DMS153 treated with DMSO at 0.1 percent for 48 hours (cell line): ENCODE results near the gene SLC43A3.

Experiments used
- DNase-seq: peaks from one replicate; lab custom pipeline; 2025; ENCODE audit not compliant: unreplicated experiment; lab: John Stamatoyannopoulos, UW

Gene SLC43A3

DNA sequence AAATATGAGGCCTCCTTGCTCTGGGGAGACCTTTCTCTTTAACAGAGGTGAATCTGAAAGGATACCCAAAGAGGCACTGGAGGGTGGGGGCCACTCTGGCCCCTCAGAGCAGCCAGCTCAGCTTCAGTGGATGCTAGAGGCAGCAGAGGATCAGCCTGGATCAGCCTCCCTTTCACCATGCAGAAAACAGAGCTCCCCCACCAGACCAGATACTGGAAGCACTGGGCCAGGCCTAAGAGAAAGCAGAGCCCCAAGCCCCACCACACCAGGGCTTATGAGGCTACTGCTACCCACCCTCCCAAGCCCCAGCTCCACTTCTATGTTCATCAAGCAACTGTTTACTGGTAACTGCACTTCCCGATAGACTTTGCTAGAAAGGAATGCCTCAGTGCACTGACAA lies 4.0 kb upstream of the SLC43A3 start:
- DNase-seq = no peak

- peak; percentile 31 for DNase-seq
These were observed 3.0 kb upstream of the SLC43A3 start for GRCh38 chr11:57429946-57430345.

DNA sequence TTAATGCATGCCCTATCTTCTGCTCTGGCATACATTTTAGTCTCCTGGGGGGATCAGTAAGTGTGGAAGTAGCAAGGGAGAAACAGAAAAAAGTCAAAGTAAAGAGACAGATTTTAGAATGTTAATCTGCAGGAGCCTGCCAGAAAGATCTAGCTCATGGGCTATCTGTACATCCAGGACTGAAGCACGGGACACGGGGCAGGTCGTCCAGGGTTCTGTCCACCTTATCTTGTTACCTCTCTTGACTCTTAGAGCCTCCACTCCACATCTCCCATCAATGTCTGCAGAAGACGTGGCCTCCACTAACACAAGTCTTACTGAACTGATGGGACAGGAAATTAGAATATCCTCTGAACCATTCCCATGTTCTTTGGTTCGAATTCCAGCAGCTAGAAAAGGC lies 1.7 kb upstream of the SLC43A3 start:
- no peak for DNase-seq

DNA sequence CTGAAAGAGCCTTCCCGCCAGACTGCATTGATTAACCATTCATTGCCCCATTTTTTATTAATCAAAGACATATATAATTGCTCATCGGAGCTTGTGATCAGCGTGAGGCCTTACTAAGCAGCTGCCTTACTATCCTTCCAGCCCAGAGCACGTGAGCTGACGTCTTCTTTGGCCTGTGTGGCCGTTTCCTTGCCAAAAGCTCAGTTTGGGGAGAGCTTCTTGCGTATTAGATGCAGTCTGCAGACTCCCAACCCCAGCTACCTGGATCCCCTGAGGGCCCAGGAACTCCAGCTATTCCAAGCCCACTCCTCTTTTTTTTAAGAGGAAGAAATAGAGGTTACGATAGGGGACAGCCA lies 784 bp upstream of the SLC43A3 start:
- no peak for DNase-seq

GRCh38 chr11:57426439-57426928 lies 437 bp downstream of the SLC43A3 start:
- peak; percentile 34 for DNase-seq

DNA sequence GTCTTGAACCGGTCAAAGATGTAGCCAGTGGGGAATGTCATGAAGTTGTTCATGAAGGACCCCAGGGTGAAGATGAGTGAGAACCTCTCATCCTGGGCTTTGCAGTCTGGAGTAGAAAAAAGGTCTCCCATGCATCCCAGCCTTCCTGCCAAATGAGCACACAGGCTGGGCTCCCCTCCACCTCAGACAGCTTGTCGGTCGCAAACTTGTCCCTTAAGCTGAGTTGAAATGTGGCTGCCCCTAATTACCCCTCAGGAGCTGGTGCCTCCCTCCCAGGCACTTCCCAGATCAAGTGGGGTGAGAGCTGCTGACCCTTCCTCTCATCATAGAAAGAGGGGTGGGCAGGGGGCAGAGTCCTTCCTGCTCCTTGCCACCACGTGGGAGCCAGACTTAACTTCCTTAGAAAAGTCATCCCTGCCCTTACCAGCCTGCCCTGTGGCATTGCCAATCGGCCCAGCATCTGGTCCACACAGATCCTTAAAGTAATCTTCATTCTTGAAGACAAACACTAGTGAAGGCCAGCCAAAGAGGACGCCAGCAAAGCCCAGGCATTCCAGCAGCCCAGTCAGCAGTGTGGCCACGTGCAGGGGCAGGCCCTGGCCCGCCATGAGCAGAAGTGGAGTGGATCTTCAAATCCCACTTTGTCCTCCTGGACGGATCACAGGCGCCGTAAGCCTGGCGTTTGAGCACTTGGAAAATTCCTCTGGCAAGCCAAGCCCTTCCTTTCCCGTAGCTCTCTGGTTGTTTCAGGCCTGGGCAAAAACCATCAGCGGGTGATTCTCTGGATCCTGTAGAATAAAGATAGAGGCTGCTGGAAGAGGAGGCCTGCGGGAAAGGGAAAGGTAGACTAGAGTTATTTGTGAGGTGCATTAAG lies 1.1 kb downstream of the SLC43A3 start:
- no peak for DNase-seq

DNA sequence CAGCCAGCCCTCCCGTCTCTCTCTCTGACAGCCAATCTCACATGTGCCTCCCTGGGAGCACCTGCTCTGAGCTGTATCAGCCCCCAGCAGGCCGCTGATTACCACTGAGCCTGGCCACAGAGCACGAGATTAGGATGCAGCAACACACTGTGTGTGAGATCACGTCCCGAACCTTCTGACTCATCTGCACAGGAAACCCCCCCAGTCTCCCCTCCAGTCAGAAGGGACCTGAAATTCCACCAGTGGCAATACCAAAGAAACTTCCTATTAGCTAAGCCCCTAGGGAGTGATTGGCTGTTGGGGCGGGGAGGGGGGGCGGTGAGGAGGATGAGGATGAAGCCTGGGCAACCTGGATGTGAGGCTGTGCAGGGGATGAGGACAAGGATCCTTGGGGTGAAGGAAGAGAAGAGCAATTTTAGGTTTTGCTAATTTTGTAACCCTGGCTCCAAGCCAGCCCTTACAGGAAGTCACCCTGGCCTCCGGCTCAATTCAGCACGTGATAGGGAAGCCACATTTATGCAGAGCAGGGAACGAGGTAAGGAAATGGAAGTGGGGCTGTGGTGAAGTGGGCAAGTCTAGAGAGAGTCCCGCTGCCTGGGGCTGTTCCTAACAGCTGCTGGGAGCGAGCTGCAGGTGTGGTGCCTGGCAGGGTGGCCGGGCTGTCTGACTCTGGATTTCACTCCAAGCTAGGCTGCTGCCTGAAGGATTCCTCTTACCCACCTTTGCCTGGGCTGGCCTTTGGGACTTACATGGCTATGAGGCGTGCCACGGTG lies 1.9 kb downstream of the SLC43A3 start:
- peak; percentile 34 for DNase-seq

- no peak for DNase-seq
These were observed 2.7 kb downstream of the SLC43A3 start for GRCh38 chr11:57424137-57424791.

DNA sequence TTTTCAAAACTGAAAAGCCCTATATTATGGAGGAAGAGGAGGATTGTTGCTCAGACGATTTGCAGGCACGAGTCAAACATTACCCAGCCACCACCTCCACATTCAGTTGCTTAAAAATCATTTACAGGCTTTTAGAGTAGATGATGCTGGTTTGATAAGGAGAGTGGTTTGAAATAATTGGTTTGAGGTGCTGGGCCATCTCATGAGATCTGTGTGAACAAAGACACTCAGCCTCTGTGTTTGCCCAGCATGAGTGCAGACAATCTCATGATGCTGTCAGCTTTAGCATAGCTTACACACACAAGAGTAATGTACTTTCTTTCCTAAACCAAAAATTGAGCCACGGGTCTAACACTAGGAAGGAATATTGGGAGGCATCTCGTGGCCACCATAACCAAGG lies 4.3 kb downstream of the SLC43A3 start:
- no peak for DNase-seq

- DNase-seq = no peak
These were observed 5.1 kb downstream of the SLC43A3 start for GRCh38 chr11:57421805-57422204.

GRCh38 chr11:57421066-57421465 lies 5.9 kb downstream of the SLC43A3 start:
- DNase-seq = no peak

DNA sequence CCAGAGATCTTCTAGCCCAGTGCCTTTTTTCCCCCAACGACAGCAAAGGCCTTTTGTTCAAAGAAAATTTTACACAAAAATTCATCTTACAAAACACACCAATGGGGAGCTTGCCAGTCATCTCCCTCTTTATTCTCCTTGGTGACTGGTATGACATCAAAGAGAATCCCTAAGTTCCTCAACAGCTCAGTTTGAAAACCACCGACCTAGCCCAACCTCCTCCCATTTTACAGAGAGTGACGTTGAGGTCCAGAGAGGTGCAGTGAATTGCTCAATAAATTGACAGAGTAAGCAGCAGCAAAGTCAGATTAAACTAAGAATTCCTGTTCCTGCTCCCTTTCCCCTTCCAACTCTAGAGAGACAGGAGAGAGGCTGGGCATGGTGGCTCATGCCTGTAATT lies 7.8 kb downstream of the SLC43A3 start:
- DNase-seq = no peak

- DNase-seq = no peak
These were observed 8.8 kb downstream of the SLC43A3 start for GRCh38 chr11:57418131-57418530.

GRCh38 chr11:57417056-57417455 lies 9.9 kb downstream of the SLC43A3 start:
- no peak for DNase-seq

DNA sequence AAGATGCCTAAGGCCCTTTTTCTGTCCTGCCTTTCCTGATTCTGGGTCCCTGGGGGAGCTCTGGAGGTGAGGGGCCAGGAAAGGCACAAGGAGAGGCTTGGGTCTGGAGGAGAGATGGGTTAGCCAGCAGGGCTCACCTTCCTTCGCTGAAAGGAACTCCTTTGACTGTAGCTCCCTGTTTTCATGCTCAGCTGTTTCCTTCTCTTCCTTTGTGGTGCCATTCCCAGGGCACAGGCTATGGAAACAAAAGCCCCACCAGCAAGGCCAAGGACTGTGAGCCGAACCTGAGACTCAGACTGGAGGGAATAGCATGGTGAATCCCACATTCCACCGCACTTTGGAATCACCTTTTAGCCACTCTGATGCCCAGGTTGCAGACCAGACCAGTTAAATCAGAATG lies 10.5 kb downstream of the SLC43A3 start:
- no peak for DNase-seq

GRCh38 chr11:57414612-57415212 lies 12.2 kb downstream of the SLC43A3 start:
- DNase-seq = no peak

DNA sequence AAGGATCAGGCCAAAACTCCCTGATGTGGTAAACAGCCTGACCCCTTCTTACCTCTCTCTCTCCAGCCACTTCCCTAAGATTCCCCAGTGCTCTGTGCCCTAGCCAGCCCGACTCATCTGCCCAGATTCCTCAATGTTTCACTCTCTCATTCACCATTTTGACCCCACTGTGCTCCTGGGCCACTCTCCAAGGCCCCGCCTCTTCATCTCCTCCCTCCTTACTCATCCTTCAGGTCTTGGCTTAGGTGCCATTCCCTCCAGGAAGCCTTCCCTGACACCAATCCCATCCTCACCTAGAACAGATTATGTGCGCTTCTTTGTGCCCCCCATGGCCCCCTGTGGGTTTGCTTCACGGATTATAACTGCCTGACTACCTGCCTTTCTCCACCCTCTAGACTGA lies 13.2 kb downstream of the SLC43A3 start:
- DNase-seq = no peak

DNA sequence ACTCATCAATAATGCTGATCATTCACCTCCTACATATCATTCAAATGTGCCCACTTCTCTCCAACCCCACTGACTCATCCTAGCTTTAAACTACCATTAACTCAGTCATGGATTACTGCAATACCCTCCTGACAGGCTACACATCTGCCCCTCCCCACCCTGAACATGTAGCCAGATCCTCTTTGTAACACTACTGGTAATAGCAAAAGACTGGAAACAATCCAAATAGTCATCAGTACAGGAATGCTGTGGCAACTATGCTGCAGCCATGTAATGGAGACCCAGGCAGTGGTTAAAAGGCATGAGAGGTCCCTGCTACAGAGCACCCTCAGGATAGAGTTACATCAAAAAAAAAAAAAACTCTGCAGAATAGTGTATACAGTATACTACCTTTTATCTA lies 16.6 kb downstream of the SLC43A3 start:
- DNase-seq = no peak

DNA sequence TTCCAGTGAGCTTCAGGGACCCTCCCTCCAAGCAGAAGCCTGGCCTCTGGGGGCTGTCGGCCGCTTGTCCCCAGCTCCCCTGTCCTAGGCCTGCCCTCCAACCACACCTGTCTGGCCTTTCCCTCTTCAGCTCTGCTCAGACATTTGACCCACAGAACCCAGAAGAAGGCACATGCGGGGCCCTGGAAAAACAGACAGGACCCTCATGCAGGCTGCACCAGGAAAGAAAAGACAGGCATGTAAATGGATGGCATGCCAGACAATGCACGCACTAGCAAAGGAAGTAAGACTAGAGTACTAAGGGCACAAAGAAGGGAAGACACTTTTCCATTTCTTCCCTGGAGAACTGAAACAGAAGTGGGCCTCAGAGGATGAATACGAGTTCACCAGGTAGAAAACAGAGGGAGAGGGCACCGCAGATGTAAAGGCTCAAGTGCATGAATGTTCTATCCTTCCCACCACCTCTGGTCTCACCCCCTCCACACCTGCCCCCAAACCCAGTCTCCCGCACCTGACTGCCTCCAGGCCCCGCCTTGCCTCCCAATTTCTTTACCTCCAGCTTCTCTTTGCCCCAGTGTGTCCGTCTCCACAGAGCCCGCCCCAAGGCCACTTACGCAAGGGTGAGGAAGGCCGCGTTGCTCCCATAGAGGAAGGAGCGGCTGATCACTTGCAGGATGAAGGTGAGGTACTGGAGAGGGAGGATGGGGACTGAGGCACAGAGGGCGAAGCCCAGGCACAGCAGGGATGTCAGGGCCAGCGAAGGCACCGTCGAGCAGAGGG lies 17.4 kb downstream of the SLC43A3 start:
- no peak for DNase-seq

GRCh38 chr11:57408771-57409170 lies 18.1 kb downstream of the SLC43A3 start:
- DNase-seq = no peak
